ENCODE measurements around the gene TMEM106B. TPM values are rescaled to one million over a fixed set of nuclear protein-coding genes. Genes with fewer than 3 reads are reported as not detected.

TMEM106B gene
- total and polyA plus RNA-seq, 2 donors (not counting 3 experiments of a cell fraction or from before 2014, with no cell fraction given), result 13.7 to 23.1 TPM

- Histone ChIP-seq H3K27me3 (ENCODE audit: control insufficient read depth in 2 of 2, insufficient read depth in 2 of 2, low read length in 2 of 2) (peaks cover 4% of the 10 kb centered on the region in 2 experiments), H3K9me1 (replicated peaks; ENCODE audit: control insufficient read depth, extremely low read depth, insufficient read depth, low read length) (no peaks in the 10 kb centered on the region), H3K27ac (ENCODE audit: insufficient read depth, low read depth, low read length) (no peak overlapping the region), H3K9me3 (replicated peaks; ENCODE audit: control insufficient read depth, insufficient read depth, low read length) (no peaks in the 10 kb centered on the region), H3K4me3 (replicated peaks in 1 of 3; ENCODE audit: insufficient read depth in 1 of 3, low read depth in 1 of 3, low read length in 3 of 3) (no peak overlapping the region), H3K4me1 (ENCODE audit: control insufficient read depth, extremely low read depth, insufficient read depth, low read length) (no peaks in the 10 kb centered on the region), H3K9ac (replicated peaks; ENCODE audit: extremely low read depth, insufficient read depth, low read length) (no peak overlapping the region), H3K79me2 (ENCODE audit: control insufficient read depth, insufficient read depth, low read length) (no peaks in the 10 kb centered on the region), H3K4me2 (ENCODE audit: insufficient read depth, low read length) (no peak overlapping the region), H2AFZ (ENCODE audit: low read depth, low read length) (no peak overlapping the region), H4K20me1 (replicated peaks; ENCODE audit: control insufficient read depth, extremely low read depth, insufficient read depth, low read length) (no peaks in the 10 kb centered on the region), H3K36me3 (ENCODE audit: control insufficient read depth in 2 of 2, extremely low read depth in 1 of 2, insufficient read depth in 2 of 2, low read length in 2 of 2) (no peaks in the 10 kb centered on the region)
- intact Hi-C loops (cut with micrococcal nuclease), result no loop called here
- TF ChIP-seq, protein P1, sequence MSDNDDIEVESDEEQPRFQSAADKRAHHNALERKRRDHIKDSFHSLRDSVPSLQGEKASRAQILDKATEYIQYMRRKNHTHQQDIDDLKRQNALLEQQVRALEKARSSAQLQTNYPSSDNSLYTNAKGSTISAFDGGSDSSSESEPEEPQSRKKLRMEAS (IDR thresholded peaks at IDR 0.05; ENCODE audit: insufficient read depth, insufficient read length), result no peak
- TF ChIP-seq GATA2 (IDR thresholded peaks at IDR 0.05; ENCODE audit: insufficient read depth, insufficient read length, low read depth, low read length) (no peak), FOS (IDR thresholded peaks at IDR 0.05; ENCODE audit: borderline replicate concordance, insufficient read depth, low read length) (no peak), POLR2A (IDR thresholded peaks at IDR 0.05; ENCODE audit: low read depth, low read length) (no peak), JUN (IDR thresholded peaks at IDR 0.05; ENCODE audit: borderline replicate concordance, insufficient read depth, insufficient read length, low read depth) (no peak), EZH2 (IDR thresholded peaks at IDR 0.05; ENCODE audit: borderline replicate concordance, low read depth, low read length, severe bottlenecking) (no peak), MYC (IDR thresholded peaks at IDR 0.05; ENCODE audit: low read depth, low read length) (no peak), POLR2AphosphoS5 (IDR thresholded peaks at IDR 0.05; ENCODE audit: insufficient read depth, low read depth, low read length) (no peak)
- TF ChIP-seq, protein P2, sequence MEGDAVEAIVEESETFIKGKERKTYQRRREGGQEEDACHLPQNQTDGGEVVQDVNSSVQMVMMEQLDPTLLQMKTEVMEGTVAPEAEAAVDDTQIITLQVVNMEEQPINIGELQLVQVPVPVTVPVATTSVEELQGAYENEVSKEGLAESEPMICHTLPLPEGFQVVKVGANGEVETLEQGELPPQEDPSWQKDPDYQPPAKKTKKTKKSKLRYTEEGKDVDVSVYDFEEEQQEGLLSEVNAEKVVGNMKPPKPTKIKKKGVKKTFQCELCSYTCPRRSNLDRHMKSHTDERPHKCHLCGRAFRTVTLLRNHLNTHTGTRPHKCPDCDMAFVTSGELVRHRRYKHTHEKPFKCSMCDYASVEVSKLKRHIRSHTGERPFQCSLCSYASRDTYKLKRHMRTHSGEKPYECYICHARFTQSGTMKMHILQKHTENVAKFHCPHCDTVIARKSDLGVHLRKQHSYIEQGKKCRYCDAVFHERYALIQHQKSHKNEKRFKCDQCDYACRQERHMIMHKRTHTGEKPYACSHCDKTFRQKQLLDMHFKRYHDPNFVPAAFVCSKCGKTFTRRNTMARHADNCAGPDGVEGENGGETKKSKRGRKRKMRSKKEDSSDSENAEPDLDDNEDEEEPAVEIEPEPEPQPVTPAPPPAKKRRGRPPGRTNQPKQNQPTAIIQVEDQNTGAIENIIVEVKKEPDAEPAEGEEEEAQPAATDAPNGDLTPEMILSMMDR (IDR thresholded peaks at IDR 0.05; ENCODE audit: extremely low read depth in 1 of 2, insufficient read depth in 1 of 2, low read depth in 1 of 2, low read length in 2 of 2), result no peak
- ChIA-PET POLR2A (no interaction called here), CTCF (interaction anchor here (1.1 to 1.8 kb wide), 3 partner anchors 11 to 224 kb away, joined by 4 to 10 read pairs (median 7); no protein-coding TSS in a partner anchor)
- BruUV-seq (replicated peaks), result no TSS peak
- DNase-seq (ENCODE audit: low read depth, low spot score), result no peak
- no peak for FAIRE-seq
- dilution Hi-C loops (cut with MboI; ENCODE audit: extremely low pct_ligation_motif_present, low sequenced_read_pairs), result no loop called here
Observed at GRCh38 chr7:12290761-12291160, 79.7 kb downstream of the TMEM106B start.

All from endothelial cell of umbilical vein (primary cell).